Cerebellar nuclear complex (tissue), 1 donor: ENCODE results near the gene SCO1.
"Not testable (repeated sequence)": the region's sequence is repeated elsewhere in the genome, so short reads cannot be mapped to it uniquely, and the experiment has no call there.

ENCODE experiments used
- DNase-seq, 2 experiments: peaks; one replicate each; lab custom pipeline; 2025; lab: John Stamatoyannopoulos, UW

SCO1 gene

DNA sequence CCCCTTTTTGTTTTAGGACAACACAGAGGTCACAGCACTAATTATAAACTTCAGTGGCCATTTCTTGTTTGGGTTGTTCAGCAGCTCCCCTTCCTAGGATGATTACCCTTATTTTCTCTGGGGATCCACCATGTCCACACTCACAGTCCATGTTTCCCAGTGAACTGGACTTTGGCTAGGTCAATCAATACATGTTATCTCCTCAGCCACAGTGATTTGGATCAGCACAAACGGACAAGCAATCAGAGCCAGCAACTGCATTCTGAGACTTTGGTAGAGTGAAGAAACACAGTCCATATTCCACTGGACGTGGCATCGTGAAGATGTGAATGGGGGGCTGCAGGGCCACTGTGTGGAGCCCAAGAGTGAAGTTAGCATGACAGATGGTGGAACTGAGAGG, 27.9 kb upstream of the SCO1 start:
- DNase-seq, result no peak

GRCh38 chr17:10724546-10725195, 27.3 kb upstream of the SCO1 start:
- no peak for DNase-seq

- no peak for DNase-seq
Measured at GRCh38 chr17:10718547-10718946, 21.2 kb upstream of the SCO1 start.

DNA sequence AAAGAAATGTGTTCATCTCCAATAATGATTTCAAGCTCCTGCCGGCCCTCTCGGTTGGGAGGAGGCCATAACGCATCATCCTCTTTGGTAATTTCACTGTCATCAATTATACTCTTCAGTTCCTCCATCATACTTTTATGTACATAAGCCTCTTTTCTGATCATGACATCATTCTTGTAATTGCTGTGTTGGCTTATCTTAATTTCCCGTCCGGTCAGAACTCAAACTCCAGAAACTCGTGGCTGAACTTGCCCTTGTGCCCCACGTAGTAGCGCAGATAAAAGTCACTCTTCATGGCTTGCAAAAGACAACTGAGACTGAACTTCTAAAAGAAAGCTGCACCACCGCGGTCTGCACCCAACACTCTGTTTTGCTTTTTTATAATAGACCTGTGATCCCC, 18.9 kb upstream of the SCO1 start:
- DNase-seq, result no peak

DNA sequence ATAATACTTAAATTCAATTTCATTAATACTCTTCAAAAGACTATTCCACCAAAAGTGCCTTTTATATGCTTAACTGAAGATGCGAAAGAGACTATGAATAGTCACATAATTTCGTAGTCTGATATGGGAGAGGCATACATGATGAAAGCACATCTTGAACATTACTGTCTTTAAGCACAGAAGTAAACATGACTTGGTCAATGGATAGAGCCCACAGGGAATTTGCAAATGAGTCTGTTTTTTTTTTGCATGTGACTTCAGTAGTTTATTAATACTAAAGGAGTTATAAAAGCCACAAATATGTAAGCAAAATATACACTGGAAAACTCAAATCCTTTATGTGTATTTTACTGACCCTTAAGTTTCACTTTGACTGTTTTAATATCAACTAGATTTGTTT, 16.0 kb upstream of the SCO1 start:
- no peak for DNase-seq

DNA sequence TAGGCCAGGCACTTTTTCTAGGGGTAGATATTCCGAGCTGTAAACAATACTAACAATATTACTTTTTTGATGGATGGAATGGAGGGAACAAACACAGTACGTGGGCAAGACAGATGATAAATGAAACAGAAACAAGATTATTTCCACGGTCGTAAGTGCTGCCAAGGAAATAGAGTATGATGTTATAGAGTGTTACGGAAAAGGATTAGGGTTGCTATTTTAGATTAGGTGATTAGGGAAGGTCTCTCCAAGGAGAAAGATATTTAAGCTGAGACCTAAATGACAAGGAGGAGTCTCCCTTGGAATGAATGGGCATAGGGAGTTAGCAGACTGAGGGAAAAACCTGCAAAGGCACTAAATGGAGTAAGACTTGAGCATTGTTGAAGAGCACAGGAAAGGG, 8.4 kb upstream of the SCO1 start:
- no peak for DNase-seq

GRCh38 chr17:10702574-10702973, 5.2 kb upstream of the SCO1 start:
- DNase-seq, result no peak

DNA sequence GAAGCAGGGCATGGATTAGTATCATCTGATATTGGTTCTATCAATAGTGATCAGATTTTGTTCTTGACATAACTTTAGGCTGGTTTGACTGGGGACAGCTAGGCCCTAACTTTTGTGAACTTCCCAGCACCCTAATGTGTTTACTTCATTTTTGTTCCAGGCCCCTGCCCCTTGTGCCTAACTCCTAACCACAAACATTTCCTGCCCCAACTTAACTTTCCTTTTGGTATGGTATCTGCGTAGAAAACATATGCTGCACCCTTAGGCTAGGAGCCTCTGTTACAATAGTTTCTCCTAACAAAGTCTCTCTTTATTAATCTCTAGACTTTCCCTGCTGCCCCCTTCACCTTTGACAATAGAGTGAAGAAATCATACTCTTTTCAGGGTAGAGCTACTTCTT, 2.5 kb upstream of the SCO1 start:
- DNase-seq, result no peak

DNA sequence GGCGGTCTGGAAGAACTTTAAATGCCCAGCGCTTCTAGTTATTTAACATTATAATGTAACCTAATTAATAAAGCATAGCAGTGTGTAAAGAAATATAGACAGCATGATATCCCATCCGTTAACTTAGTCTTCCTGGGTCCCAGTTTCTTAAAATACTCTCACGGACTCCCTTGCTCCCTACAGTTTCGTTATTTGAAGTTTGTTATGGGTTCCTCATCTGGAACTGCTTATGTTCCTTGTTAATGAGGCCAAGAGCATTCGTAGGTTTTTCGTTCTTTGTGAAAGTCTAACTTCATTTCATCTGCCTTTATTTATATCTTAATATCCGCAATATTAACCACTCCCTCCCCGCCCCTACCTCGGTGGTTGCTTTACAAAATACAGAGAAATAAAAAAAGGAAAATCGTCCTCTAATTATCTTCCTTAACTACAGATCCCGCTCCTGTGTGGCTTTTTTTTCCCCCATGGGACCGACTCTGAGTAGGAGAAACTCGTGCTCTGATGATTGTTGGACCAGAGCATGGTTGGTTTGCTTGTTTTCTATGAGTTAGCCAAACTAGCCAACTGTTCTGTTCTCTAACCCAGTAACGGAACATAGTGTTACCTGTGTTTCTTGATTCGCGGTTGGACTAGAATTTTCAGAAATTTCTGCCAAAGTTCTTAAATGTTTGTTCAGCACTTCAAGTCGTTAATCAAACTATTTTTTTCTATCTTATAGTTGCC, 924 bp upstream of the SCO1 start:
- no peak for DNase-seq

GRCh38 chr17:10695875-10696407, 1.4 kb downstream of the SCO1 start:
- DNase-seq, result not testable (repeated sequence)

DNA sequence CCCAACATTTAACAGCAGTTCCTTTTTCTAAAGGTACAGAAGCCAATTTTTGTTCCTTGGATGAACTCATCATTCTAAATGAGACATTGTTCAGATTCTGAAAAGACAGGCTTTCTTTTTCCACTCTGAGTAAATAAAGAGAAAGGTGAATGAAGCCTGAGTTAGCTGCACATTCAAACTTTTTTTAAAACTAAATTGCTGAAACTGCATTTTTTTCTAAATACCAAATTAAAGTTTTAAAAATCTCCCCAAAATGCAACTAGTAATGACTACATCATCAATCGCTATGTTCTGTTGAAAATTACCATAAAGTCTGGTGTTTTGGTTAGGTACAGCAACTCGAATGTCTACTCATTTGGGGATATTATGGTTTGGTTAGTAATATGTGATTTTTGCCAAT, 9.8 kb downstream of the SCO1 start:
- no peak for DNase-seq

DNA sequence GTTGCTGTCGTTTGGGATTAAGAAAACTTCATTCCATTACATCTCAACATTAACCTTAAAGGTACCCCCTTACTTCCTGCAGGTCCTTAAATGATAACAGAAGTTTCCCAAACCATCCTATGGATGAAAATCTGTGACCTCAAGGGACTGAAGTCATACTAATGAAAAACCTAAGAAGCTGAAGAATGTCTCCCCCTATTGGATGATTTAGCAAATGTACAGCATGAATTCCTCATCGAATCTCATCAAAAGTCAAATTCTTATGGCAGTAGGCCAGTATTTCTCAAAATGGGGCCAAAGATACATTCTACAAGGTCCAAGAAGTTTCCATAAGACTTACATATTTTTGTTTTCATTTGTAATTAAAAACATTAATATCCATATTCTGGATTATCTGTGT, 13.5 kb downstream of the SCO1 start:
- no peak for DNase-seq

DNA sequence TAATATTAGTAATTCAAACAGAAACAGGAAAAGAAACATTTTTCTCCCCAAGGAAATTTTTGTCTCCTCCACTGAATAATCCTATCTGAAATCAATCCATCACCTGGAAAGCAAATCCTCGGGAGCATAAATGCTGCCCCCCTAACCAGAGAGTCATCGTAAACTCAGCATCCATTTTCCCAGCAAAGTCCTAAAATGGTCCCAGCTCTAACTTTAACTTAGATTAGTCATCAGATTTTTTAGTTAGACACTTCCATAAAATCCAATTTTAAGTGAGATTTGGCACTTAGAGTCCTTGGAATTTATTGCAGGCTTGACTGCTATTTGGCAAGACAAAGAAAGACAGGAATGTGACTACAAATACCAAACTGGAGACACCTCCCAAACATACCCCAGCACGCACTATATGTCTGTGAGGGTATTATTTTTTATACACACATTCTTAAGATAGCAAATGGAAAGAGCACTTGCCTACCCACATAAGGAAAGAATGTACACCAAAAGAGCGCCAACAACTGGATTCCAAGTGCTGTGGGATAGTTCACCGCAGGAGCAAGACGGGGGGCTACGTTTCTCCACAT, 15.4 kb downstream of the SCO1 start:
- no peak for DNase-seq

- DNase-seq, result no peak
Measured at GRCh38 chr17:10674704-10675103, 22.6 kb downstream of the SCO1 start.

DNA sequence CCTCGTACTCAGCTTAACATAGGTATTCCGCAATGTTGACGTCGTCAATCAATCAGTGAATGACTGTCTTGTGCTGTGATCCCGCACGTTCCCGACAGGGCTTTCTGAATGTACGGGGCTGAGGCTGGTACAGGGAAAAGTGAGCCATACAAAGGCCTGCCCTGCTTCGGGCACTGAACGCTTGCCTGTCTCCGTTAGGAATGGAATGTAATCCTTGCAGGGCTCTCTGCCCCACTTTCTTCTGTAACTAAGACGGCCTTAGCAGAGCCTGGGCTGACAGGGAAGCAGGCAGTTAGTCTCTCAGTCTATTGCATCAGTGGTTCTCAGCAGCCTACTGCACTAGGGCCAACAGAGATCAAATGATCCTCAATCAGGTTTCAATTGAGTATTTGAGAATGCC, 24.0 kb downstream of the SCO1 start:
- DNase-seq, result no peak

GRCh38 chr17:10668775-10669174, 28.6 kb downstream of the SCO1 start:
- DNase-seq, result no peak

DNA sequence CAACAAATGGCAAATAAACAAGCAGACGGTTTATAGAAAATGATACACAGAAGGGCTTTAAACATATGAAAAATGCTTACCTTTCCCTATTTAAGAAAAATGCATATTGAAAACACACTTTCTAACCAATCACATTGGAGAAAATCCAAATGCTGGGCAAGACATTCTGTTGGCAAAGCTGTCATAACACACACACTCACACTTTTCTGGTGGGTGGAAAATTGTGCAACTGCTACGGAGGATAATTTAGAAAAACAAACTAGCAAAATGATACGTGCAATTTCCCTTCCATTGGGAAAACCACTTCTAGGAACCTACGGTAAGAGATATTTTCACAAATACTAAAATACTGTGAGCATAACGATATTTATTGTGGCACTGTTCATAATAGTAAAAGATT, 30.4 kb downstream of the SCO1 start:
- DNase-seq, result no peak

GRCh38 chr17:10664571-10664970, 32.8 kb downstream of the SCO1 start:
- no peak for DNase-seq

DNA sequence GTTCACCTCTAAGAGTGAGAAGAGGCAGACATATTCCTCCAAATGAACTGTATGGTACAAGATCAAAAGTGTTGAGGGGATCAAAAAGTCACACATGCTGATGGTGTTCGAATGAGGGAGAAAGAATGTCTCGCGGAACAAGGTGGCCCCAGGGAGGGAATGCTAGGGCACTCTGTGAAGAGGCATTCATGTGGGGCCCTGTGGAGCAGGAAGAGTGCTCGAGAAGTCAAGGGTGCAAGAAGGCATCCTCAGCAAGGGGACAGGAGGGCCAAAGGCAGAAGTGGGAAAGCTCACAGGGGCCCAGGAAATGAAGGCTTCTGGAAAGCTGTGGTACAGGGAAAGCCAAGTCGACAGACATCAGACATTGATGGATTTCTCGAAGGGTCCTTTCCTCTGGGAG, 34.1 kb downstream of the SCO1 start:
- no peak for DNase-seq

- no peak for DNase-seq
Measured at GRCh38 chr17:10661437-10661836, 35.9 kb downstream of the SCO1 start.

- no peak for DNase-seq
Measured at GRCh38 chr17:10657879-10658278, 39.5 kb downstream of the SCO1 start.

GRCh38 chr17:10657148-10657547, 40.2 kb downstream of the SCO1 start, which contains the start of gene MYH3:
Gene MYH3 (minus strand): TSS chr17:10657309. CDS start chr17:10655064, 2,245 bp downstream.
- DNase-seq, result no peak

- DNase-seq, result no peak
Measured at GRCh38 chr17:10653987-10654386, 43.3 kb downstream of the SCO1 start.
